Measurements from ENCODE around the gene GAS6. TPM values are rescaled to one million over a fixed set of nuclear protein-coding genes. Genes with fewer than 3 reads are reported as not detected.

Gene GAS6
- total and polyA plus RNA-seq, 2 donors (not counting 3 experiments of a cell fraction or from before 2014, with no cell fraction given) = 69.2 to 109 TPM

DNA sequence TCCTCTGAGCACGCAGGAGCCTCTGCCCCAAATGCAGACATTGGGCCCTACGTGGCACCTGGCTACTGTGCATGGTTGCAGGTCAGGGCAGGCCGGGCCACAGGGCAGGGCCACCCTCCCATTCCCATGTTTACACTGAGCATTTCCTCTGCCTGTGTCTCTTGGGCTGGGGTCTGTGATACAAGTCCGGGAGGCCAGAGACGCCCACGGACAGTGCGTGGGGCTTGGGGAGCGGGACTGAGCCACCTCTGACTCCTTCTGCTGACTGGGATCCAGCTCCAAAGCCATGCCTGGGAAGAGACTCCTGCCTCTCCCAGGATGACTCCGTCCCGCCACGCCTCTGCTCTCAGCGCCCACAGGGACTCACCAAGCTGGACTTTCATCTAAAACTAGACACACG is 18.8 kb downstream of the GAS6 start:
- Histone ChIP-seq H2AFZ (ENCODE audit: low read depth, low read length) (no peak overlapping the region), H3K27ac (ENCODE audit: insufficient read depth, low read depth, low read length) (no peak overlapping the region), H3K36me3 (ENCODE audit: control insufficient read depth in 2 of 2, extremely low read depth in 1 of 2, insufficient read depth in 2 of 2, low read length in 2 of 2) (peaks cover 0 to 11% of the 10 kb centered on the region in 2 experiments), H3K4me2 (ENCODE audit: insufficient read depth, low read length) (no peak overlapping the region), H3K9me3 (replicated peaks; ENCODE audit: control insufficient read depth, insufficient read depth, low read length) (no peaks in the 10 kb centered on the region), H3K4me1 (ENCODE audit: control insufficient read depth, extremely low read depth, insufficient read depth, low read length) (no peaks in the 10 kb centered on the region), H3K4me3 (replicated peaks in 1 of 3; ENCODE audit: insufficient read depth in 1 of 3, low read depth in 1 of 3, low read length in 3 of 3) (no peak overlapping the region), H4K20me1 (replicated peaks; ENCODE audit: control insufficient read depth, extremely low read depth, insufficient read depth, low read length) (no peaks in the 10 kb centered on the region), H3K9ac (replicated peaks; ENCODE audit: extremely low read depth, insufficient read depth, low read length) (no peak overlapping the region), H3K9me1 (replicated peaks; ENCODE audit: control insufficient read depth, extremely low read depth, insufficient read depth, low read length) (no peaks in the 10 kb centered on the region), H3K79me2 (ENCODE audit: control insufficient read depth, insufficient read depth, low read length) (no peaks in the 10 kb centered on the region), H3K27me3 (ENCODE audit: control insufficient read depth in 2 of 2, insufficient read depth in 2 of 2, low read length in 2 of 2) (no peaks in the 10 kb centered on the region)
- POLR2A ChIA-PET = no interaction called here
- FAIRE-seq (no peak), DNase-seq (ENCODE audit: low read depth, low spot score) (no peak)
- dilution Hi-C loops (cut with MboI; ENCODE audit: extremely low pct_ligation_motif_present, low sequenced_read_pairs) (no loop called here), intact Hi-C loops (cut with micrococcal nuclease) (no loop called here)
- CTCF ChIA-PET = interaction anchor here (0.9 kb wide), 1 partner anchor 102 kb away, joined by 3 read pairs; no protein-coding TSS in a partner anchor
- no TSS peak for BruUV-seq (replicated peaks)
- TF ChIP-seq GATA2 (IDR thresholded peaks at IDR 0.05; ENCODE audit: insufficient read depth, insufficient read length, low read depth, low read length) = no peak
- TF ChIP-seq, protein P1, sequence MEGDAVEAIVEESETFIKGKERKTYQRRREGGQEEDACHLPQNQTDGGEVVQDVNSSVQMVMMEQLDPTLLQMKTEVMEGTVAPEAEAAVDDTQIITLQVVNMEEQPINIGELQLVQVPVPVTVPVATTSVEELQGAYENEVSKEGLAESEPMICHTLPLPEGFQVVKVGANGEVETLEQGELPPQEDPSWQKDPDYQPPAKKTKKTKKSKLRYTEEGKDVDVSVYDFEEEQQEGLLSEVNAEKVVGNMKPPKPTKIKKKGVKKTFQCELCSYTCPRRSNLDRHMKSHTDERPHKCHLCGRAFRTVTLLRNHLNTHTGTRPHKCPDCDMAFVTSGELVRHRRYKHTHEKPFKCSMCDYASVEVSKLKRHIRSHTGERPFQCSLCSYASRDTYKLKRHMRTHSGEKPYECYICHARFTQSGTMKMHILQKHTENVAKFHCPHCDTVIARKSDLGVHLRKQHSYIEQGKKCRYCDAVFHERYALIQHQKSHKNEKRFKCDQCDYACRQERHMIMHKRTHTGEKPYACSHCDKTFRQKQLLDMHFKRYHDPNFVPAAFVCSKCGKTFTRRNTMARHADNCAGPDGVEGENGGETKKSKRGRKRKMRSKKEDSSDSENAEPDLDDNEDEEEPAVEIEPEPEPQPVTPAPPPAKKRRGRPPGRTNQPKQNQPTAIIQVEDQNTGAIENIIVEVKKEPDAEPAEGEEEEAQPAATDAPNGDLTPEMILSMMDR (IDR thresholded peaks at IDR 0.05; ENCODE audit: extremely low read depth in 1 of 2, insufficient read depth in 1 of 2, low read depth in 1 of 2, low read length in 2 of 2) = no peak
- no peak for TF ChIP-seq FOS (IDR thresholded peaks at IDR 0.05; ENCODE audit: borderline replicate concordance, insufficient read depth, low read length)
- no peak for TF ChIP-seq EZH2 (IDR thresholded peaks at IDR 0.05; ENCODE audit: borderline replicate concordance, low read depth, low read length, severe bottlenecking)
- TF ChIP-seq JUN (IDR thresholded peaks at IDR 0.05; ENCODE audit: borderline replicate concordance, insufficient read depth, insufficient read length, low read depth) = no peak
- no peak for TF ChIP-seq POLR2AphosphoS5 (IDR thresholded peaks at IDR 0.05; ENCODE audit: insufficient read depth, low read depth, low read length)
- TF ChIP-seq, protein P2, sequence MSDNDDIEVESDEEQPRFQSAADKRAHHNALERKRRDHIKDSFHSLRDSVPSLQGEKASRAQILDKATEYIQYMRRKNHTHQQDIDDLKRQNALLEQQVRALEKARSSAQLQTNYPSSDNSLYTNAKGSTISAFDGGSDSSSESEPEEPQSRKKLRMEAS (IDR thresholded peaks at IDR 0.05; ENCODE audit: insufficient read depth, insufficient read length) = no peak
- TF ChIP-seq MYC (IDR thresholded peaks at IDR 0.05; ENCODE audit: low read depth, low read length) = no peak
- TF ChIP-seq POLR2A (IDR thresholded peaks at IDR 0.05; ENCODE audit: low read depth, low read length) = no peak

All from endothelial cell of umbilical vein (primary cell).